HUDEP-2 (cell line): Measurements from ENCODE around the gene MYEOV.

Experiments used
- DNase-seq, 76 experiments: peaks; one replicate each; lab custom pipeline; 2025; ENCODE audit not compliant: unreplicated experiment in 76 of 76; lab: John Stamatoyannopoulos, UW

The MYEOV gene

DNA sequence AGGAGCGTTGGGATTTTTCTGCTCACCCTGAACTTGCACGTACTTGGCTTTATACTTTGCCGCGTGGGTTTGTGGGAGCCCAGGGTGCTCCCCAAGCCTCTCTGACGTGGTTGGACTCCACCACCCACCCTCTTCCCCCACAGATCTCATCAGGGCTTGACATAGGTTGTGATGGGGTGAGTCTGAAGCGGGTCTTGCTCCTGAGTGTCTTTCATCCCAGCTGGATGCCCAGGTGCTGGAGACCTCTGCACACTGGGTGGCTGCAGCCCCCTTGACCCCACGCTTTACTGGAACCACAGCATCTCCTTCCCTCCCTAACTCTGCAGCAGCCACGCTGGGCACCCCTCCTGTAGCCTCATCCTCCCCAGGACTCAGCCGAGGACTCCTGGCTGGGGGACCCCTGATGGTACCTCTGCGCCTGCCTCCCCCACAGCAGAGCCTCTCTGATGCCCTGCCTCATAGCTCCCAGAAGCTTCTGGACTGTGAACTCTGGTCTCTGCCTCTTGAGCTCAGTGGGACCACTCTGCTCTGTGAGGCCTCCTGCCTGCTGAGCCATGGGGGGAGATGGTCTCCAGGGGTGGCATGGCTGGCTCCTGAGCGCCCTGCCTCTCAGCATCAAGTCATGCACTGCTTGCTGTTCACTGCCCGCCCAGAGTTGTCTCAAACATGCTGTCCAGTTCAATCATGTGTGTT lies 45.2 kb downstream of the MYEOV start:
- DNase-seq = no peak

DNA sequence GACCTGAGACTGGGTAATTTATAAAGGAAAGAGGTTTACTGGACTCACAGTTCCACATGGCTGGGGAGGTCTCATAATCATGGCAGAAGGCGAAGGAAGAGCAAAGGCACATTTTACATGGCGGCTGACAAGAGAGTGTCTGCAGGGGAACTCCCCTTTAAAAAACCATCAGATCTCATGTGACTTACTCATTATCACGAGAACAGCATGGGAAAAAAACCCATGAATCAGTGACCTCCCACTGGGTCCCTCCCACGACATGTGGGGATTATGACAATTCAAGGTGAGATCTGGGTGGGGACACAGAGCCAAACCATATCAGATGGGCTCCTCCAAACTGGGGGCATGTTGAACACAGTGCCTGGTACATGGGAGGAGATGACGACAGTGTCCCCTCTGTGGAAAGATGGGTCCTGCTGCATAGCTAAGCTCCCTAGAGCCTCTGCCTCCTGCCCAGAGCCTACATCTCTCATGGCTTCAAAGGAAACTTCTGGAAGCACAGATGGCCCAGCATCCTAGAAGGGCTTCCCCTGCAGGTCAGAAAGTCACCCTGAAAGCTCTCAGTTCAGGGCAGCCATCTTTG lies 46.1 kb downstream of the MYEOV start:
- no peak for DNase-seq

DNA sequence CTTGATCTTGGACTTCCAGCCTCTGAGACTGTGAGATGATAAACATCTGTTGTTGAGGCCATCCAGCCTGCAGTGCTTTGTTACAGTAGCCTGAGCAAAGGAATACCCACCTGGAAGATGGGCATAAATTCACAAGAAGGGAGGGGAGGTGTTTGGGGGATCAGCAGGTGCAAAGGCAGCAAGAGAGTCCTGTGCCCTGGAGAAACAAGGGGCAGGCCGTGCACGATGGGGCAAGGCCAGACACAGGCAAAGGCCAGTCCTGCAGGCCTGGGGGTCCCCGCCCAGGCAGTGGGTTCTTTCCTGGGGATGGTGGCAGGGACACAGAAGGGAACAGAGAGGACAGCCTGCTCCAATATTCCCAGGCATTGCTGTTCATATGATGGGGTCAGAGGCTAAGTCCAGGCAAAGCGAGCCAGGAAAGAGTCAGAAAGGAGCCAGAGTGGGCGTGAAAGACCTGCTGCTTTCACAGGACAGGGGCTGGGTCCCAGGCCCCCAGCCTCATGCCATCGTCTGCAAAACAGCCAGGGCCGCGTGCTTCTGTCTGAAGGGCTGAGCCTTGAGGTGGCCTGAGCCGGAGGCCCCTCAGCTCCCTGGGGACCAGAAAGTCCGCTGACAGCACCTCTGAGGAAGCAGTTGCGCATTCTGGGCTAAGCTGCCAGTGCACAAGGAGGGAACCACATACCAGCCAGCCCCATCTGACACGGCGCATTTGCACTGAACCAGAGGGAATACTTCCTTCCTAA lies 48.8 kb downstream of the MYEOV start:
- no peak for DNase-seq

DNA sequence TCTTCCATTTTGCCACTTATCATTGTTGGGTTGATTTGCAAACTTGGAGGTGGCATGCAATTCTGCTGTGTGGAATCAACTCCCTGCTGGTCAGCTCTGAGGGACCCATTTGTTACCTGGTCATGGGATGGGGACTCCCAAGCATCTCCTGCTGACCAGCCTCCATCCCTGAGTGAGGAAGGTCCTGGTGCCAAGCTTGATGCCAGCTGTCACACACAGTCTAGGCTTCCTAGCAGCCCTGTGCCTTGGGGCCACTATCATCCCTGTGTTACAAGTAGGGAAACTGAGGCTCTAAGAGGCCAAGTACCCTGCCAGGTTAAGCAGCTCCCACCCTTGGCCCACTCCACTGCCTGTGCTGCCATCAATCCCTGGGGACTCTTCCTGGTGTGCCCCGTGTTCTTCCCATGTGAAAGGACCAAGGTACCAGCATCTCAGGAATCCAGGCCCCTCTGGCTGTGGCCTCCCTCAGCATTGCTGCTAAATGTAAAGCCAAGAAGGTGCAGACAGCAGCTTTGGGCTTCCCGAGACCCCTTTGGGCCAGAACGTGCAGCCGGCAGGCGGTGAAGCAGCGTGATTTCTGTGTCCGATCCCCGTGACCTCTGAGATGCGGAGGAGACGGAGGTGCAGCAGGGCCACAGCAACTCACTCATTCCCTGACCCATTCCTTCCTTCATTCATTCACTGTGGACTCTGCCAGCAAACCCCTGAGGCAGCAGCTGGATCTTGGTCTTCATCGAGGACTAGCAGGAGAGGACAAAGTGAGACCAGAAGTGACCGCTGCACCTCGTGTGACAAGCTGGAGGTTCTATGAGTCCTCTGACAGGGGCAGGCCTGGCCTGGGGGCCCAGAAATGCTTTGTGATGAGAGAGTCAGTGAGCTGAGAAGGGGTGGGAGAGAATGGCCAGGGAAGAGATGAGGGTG lies 49.7 kb downstream of the MYEOV start:
- no peak for DNase-seq

DNA sequence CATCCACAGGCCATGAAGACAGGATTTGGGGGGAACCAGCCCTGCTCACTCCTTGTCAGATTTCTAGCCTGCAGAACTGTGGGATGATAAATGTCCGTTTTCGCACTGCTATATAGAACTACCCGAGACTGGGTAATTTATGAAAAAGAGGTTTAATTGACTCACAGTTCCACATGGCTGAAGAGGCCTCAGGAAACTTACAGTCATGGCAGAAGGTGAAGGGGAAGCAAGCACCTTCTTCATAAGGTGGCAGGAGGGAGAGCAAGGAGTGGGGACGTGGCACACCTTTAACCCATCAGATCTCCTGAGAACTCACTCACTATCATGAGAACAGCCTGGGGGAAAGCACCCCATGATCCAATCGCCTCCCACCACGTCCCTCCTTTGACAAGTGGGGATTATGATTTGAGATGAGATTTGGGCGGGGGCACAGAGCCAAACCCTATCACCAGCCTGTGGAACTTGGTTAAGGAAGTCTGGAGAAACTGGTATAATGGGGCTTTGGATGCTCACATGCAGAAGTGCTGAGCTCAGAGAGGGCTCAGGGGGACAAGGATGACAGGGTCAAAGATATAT lies 50.7 kb downstream of the MYEOV start:
- no peak for DNase-seq
